ENCODE results near the gene UMODL1. TPM values are rescaled to one million over a fixed set of nuclear protein-coding genes. Genes with fewer than 3 reads are reported as not detected.

The UMODL1 gene
- total and polyA plus RNA-seq, 12 donors: 0.10 to 0.79 (median 0.17) TPM; not detected in 9

- Histone ChIP-seq H3K36me3 (replicated peaks in 1 of 2) (no peaks in the 10 kb centered on the region), H3K4me1 (replicated peaks in 1 of 2) (no peaks in the 10 kb centered on the region), H3K4me3 (no peak overlapping the region), H3K9me3 (replicated peaks in 1 of 3) (no peaks in the 10 kb centered on the region), H3K27me3 (no peaks in the 10 kb centered on the region), H3K27ac (no peak overlapping the region)
- TF ChIP-seq CTCF (IDR thresholded peaks at IDR 0.05) (no peak), POLR2A (IDR thresholded peaks at IDR 0.05) (no peak)
- peak in 1 of 7 donors; percentile 35 for DNase-seq
- WGBS, 4 donors: 91 to 98% (median 94%) methylated on average over 10 of the region's 10 CpGs
- intact Hi-C loops (cut with DNase I): no loop called here
Measured at GRCh38 chr21:42163511-42163863, 92.4 kb downstream of the UMODL1 start.

GRCh38 chr21:42164064-42164789 is 93.1 kb downstream of the UMODL1 start:
- Histone ChIP-seq H3K4me3 (no peak overlapping the region), H3K27me3 (no peaks in the 10 kb centered on the region), H3K36me3 (replicated peaks in 1 of 2) (no peaks in the 10 kb centered on the region), H3K27ac (no peak overlapping the region), H3K9me3 (replicated peaks in 1 of 3) (no peaks in the 10 kb centered on the region), H3K4me1 (replicated peaks in 1 of 2) (no peaks in the 10 kb centered on the region)
- intact Hi-C loops (cut with DNase I): no loop called here
- DNase-seq: peak; percentile 47 to 81 (median 69)
- WGBS, 4 donors: 54 to 62% (median 56%) methylated on average over 6 to 7 of the region's 7 CpGs
- no peak for TF ChIP-seq POLR2A (IDR thresholded peaks at IDR 0.05)
- peak; percentile 9 to 59 (median 43) for TF ChIP-seq CTCF (IDR thresholded peaks at IDR 0.05)

GRCh38 chr21:42164818-42165217 is 93.7 kb downstream of the UMODL1 start:
- Histone ChIP-seq H3K27ac (no peak overlapping the region), H3K36me3 (replicated peaks in 1 of 2) (no peaks in the 10 kb centered on the region), H3K4me3 (no peak overlapping the region), H3K9me3 (replicated peaks in 1 of 3) (no peaks in the 10 kb centered on the region), H3K27me3 (no peaks in the 10 kb centered on the region), H3K4me1 (replicated peaks in 1 of 2) (no peaks in the 10 kb centered on the region)
- TF ChIP-seq CTCF (IDR thresholded peaks at IDR 0.05) (no peak), POLR2A (IDR thresholded peaks at IDR 0.05) (no peak)
- 58 to 77% (median 72%) methylated on average over 4 of the region's 4 CpGs for WGBS, 4 donors
- DNase-seq: no peak
- intact Hi-C loops (cut with DNase I): no loop called here

GRCh38 chr21:42165901-42166300 is 94.8 kb downstream of the UMODL1 start:
- DNase-seq: peak in 2 of 7 donors; percentile 6 to 41
- H3K4me1 ChIP-seq (replicated peaks in 1 of 2): no peaks in the 10 kb centered on the region
- H3K9me3 ChIP-seq (replicated peaks in 1 of 3): no peaks in the 10 kb centered on the region
- no peak for TF ChIP-seq POLR2A (IDR thresholded peaks at IDR 0.05)
- no peak for TF ChIP-seq CTCF (IDR thresholded peaks at IDR 0.05)
- H3K27ac ChIP-seq: no peak overlapping the region
- WGBS, 4 donors: 88 to 97% (median 94%) methylated on average over 17 to 18 of the region's 18 CpGs
- no peak overlapping the region for H3K4me3 ChIP-seq
- H3K36me3 ChIP-seq (replicated peaks in 1 of 2): no peaks in the 10 kb centered on the region
- intact Hi-C loops (cut with DNase I): no loop called here
- H3K27me3 ChIP-seq: no peaks in the 10 kb centered on the region

Measured in adrenal gland (tissue), 12 donors.